Vagina (tissue), 2 donors: ENCODE data around the gene EHD3.

Experiments
- POLR2AphosphoS5 ChIP-seq, 2 donors: sonication (generic); formaldehyde crosslinking; IDR thresholded peaks; one replicate each; pipeline ENCODE4 v1.9.0; 2017; ENCODE audit warnings: antibody characterized with exemption in 2 of 2, mild to moderate bottlenecking in 2 of 2, low read depth in 1 of 2; ENCODE audit not compliant: insufficient read depth in 1 of 2
- TF ChIP-seq, protein P1 (sequence below), 3 experiments: fragments of 450-650 bp in 2 of 3; fragments of 200-600 bp in 1 of 3; sonication (generic) in 1 of 3; IDR thresholded peaks; one replicate each; pipeline ENCODE4 v1.5.1; 2017 to 2019; ENCODE audit warnings: antibody characterized with exemption in 3 of 3, mild to moderate bottlenecking in 2 of 3, moderate library complexity in 2 of 3

DNA sequence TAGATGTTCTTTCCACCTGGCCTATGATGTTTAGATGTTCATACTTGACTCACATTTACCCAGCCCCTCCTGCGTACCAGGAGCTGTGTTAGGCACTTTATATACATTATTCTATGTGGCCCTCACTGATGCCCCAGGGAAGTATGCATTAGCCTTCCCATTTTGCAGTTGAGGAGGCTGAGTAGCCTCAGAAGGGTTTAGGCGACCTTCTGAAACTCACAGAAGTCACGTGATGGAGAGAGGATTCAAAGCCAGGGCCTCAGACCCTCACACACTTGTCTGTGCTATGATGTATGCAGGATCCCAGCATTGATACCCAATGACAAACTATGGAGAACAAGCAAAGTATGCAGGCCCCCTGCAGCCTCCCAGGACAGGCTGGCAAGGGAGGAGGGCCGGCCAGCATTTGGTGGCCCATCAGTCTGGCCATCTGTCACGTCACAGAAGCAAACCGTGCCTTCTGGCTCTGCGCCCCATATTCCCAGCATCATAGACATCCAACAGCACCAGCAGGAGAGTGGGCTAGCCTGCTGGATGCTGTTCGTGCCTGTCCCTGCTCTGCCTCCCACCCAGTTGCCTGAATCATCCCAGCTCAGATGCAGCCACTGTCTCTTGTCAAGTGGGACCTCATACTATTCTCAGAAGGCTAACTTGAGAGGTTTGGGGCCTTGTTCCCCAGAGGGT is 33.6 kb downstream of the EHD3 start:
- TF ChIP-seq, protein P1, sequence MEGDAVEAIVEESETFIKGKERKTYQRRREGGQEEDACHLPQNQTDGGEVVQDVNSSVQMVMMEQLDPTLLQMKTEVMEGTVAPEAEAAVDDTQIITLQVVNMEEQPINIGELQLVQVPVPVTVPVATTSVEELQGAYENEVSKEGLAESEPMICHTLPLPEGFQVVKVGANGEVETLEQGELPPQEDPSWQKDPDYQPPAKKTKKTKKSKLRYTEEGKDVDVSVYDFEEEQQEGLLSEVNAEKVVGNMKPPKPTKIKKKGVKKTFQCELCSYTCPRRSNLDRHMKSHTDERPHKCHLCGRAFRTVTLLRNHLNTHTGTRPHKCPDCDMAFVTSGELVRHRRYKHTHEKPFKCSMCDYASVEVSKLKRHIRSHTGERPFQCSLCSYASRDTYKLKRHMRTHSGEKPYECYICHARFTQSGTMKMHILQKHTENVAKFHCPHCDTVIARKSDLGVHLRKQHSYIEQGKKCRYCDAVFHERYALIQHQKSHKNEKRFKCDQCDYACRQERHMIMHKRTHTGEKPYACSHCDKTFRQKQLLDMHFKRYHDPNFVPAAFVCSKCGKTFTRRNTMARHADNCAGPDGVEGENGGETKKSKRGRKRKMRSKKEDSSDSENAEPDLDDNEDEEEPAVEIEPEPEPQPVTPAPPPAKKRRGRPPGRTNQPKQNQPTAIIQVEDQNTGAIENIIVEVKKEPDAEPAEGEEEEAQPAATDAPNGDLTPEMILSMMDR (IDR thresholded peaks at IDR 0.05) = no peak
- no peak for TF ChIP-seq POLR2AphosphoS5 (IDR thresholded peaks at IDR 0.05; ENCODE audit: insufficient read depth in 1 of 2, low read depth in 1 of 2)
